HepG2 (cell line): ENCODE data around the gene BEAN1. TPM values are rescaled to one million over a fixed set of nuclear protein-coding genes. Genes with fewer than 3 reads are reported as not detected.

Experiments used
- ATF1 ChIP-seq: IDR thresholded peaks from 2 replicates; pipeline ENCODE4 v1.6.1; 2016; ENCODE audit warnings: mild to moderate bottlenecking, control low read depth
- EED ChIP-seq: sonication (generic); formaldehyde crosslinking; IDR thresholded peaks from 2 replicates; pipeline ENCODE4 v1.5.0; 2020; ENCODE audit warnings: mild to moderate bottlenecking, missing genetic modification reagents
- KDM2A ChIP-seq: sonication (generic); formaldehyde crosslinking; IDR thresholded peaks from 2 replicates; pipeline ENCODE4 v1.4.0; 2020; ENCODE audit warnings: low read depth, missing genetic modification reagents, borderline replicate concordance
- SOX5 ChIP-seq: IDR thresholded peaks from 2 replicates; pipeline ENCODE4 v1.6.1; 2016; ENCODE audit warnings: borderline replicate concordance
- ZFP36L1 ChIP-seq: sonication (generic); formaldehyde crosslinking; IDR thresholded peaks from 2 replicates; pipeline ENCODE4 v1.8.0; 2022; ENCODE audit warnings: mild to moderate bottlenecking, missing genetic modification reagents, moderate library complexity
- ZFP62 ChIP-seq: sonication (generic); formaldehyde crosslinking; IDR thresholded peaks from 2 replicates; pipeline ENCODE4 v1.4.0; 2020; ENCODE audit warnings: missing genetic modification reagents
- ZNF225 ChIP-seq: sonication (generic); formaldehyde crosslinking; IDR thresholded peaks from 2 replicates; pipeline ENCODE4 v1.4.0; 2020; ENCODE audit warnings: mild to moderate bottlenecking, missing genetic modification reagents
- ZNF33A ChIP-seq: sonication (generic); formaldehyde crosslinking; IDR thresholded peaks from 2 replicates; pipeline ENCODE4 v1.5.1; 2020; ENCODE audit warnings: missing genetic modification reagents, mild to moderate bottlenecking, moderate library complexity, borderline replicate concordance
- ZNF547 ChIP-seq: sonication (generic); formaldehyde crosslinking; IDR thresholded peaks from 2 replicates; pipeline ENCODE4 v1.5.1; 2020; ENCODE audit warnings: mild to moderate bottlenecking, missing genetic modification reagents
- ZNF7 ChIP-seq: IDR thresholded peaks from 2 replicates; pipeline ENCODE4 v1.6.1; 2016; ENCODE audit warnings: missing biosample characterization, missing genetic modification reagents
- ZNF878 ChIP-seq: sonication (generic); formaldehyde crosslinking; IDR thresholded peaks from 2 replicates; pipeline ENCODE4 v1.8.1; 2023; ENCODE audit warnings: mild to moderate bottlenecking, missing genetic modification reagents, moderate library complexity
- polyA plus RNA-seq, 8 experiments: library from polyadenylated mRNA; depleted of rRNA in 3 of 8; stranded (reverse) in 7 of 8; unstranded in 1 of 8; fragments of >200 nt; fragmentation: Illumina TruSeq in 4 of 8; extraction: Trizol in 4 of 8; gene quantifications; 2 replicates each; pipeline versions ENCODE4 v1.2.1 to v1.2.3, GENCODE V29; 2011 to 2016; ENCODE audit warnings: low read depth in 4 of 8, missing spikeins in 1 of 8, mixed read lengths in 1 of 8; ENCODE audit not compliant: insufficient read depth in 1 of 8
- total RNA-seq, 5 experiments: library from RNA; depleted of rRNA; stranded (reverse); fragments of >200 nt; fragmentation: Illumina TruSeq; extraction: Trizol; gene quantifications; 2 replicates each; pipeline ENCODE4 v1.2.3, GENCODE V29; 2016; ENCODE audit warnings: low read depth in 1 of 5
- TF ChIP-seq, protein P1 (sequence below): sonication (generic); formaldehyde crosslinking; IDR thresholded peaks from 2 replicates; pipeline ENCODE4 v1.4.0; 2020; ENCODE audit warnings: missing genetic modification reagents
- TF ChIP-seq, protein P2 (sequence below): sonication (generic); formaldehyde crosslinking; conservative IDR thresholded peaks from 2 replicates; pipeline ENCODE4 v1.8.0; 2022; ENCODE audit warnings: mild to moderate bottlenecking, moderate library complexity, missing genetic modification reagents

The BEAN1 gene
- total and polyA plus RNA-seq, 2 of the 13 experiments (the other 11 are each of a cell fraction or from before 2014, with no cell fraction given): 0.53 to 1.4 TPM

DNA sequence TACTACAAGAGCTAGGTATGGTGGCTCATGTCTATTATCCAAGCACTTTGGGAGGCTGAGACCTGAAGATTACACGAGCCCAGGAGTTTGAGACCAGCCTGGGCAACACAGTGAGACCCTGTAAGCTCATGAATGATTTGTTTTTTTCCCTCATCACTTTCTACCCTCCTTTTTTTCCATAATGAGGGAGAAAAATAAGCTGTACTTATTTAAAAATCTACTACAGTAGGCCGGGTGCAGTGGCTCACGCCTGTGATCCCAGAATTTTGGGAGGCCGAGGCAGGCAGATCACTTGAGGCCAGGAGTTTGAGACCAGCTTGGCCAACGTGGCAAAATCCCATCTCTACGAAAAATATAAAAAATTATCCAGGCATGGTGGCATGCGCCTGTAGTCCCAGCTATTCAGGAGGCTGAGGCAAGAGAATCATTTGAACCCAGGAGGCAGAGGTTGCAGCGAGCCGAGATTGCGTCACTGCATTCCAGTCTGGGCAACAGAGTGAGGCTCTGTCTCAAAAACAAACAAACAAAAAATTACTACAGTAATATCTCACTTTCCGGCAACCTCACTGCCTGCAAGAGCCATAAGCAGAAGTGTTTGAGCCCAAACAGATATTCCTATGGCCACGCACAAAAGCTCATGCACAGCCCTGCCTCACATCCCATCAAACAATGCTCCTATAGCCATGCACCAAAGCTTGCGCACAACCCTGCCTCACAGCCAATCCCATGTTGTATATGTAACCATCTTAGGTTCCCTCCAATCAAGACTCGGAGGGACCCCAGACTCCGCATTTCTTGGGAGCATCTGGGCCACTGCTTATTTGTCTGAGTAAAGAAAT lies 85.4 kb downstream of the BEAN1 start (continued):
- TF ChIP-seq, protein P1, sequence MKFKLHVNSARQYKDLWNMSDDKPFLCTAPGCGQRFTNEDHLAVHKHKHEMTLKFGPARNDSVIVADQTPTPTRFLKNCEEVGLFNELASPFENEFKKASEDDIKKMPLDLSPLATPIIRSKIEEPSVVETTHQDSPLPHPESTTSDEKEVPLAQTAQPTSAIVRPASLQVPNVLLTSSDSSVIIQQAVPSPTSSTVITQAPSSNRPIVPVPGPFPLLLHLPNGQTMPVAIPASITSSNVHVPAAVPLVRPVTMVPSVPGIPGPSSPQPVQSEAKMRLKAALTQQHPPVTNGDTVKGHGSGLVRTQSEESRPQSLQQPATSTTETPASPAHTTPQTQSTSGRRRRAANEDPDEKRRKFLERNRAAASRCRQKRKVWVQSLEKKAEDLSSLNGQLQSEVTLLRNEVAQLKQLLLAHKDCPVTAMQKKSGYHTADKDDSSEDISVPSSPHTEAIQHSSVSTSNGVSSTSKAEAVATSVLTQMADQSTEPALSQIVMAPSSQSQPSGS (CRISPR knock-in tag): peak; percentile 63; the same call in 1 of the 2 replicates
- 0 out of 2 replicates have a peak, but pooled peaks have one; percentile 54 for TF ChIP-seq EED
- TF ChIP-seq ZFP62: no peak
- no peak for TF ChIP-seq ZNF33A (CRISPR knock-in tag)
- 0 out of 2 replicates have a peak, but pooled peaks have one; percentile 5 for TF ChIP-seq KDM2A (CRISPR knock-in tag)
- TF ChIP-seq ZNF225: 0 out of 2 replicates have a peak, but pooled peaks have one; percentile 44
- no peak for TF ChIP-seq ZFP36L1
- TF ChIP-seq SOX5 (CRISPR knock-in tag): peak; percentile 53; the same call in 1 of the 2 replicates
- TF ChIP-seq ATF1: no peak
- TF ChIP-seq ZNF547 (CRISPR knock-in tag): no peak
- TF ChIP-seq, protein P2, sequence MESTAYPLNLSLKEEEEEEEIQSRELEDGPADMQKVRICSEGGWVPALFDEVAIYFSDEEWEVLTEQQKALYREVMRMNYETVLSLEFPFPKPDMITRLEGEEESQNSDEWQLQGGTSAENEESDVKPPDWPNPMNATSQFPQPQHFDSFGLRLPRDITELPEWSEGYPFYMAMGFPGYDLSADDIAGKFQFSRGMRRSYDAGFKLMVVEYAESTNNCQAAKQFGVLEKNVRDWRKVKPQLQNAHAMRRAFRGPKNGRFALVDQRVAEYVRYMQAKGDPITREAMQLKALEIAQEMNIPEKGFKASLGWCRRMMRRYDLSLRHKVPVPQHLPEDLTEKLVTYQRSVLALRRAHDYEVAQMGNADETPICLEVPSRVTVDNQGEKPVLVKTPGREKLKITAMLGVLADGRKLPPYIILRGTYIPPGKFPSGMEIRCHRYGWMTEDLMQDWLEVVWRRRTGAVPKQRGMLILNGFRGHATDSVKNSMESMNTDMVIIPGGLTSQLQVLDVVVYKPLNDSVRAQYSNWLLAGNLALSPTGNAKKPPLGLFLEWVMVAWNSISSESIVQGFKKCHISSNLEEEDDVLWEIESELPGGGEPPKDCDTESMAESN: 0 out of 2 replicates have a peak, but pooled peaks have one; percentile 25
- peak; percentile 38; the same call in 1 of the 2 replicates for TF ChIP-seq ZNF878 (CRISPR knock-in tag)
- TF ChIP-seq ZNF7 (CRISPR knock-in tag): peak; percentile 78; the same call in 1 of the 2 replicates
